Nephron (organoid): ENCODE data around the gene PLCL2.

Experiments used
- H3K27ac Mint-ChIP-seq, 3 experiments: 2 replicates each; pipeline ENCODE4 v1.8.0; 2020; ENCODE audit warnings: mixed read lengths in 3 of 3, mild to moderate bottlenecking in 2 of 3, moderate library complexity in 1 of 3
- H3K27me3 Mint-ChIP-seq: 2 replicates; pipeline ENCODE4 v1.8.0; 2021; ENCODE audit warnings: low read depth, mild to moderate bottlenecking, moderate library complexity, mixed read lengths
- H3K36me3 Mint-ChIP-seq: 2 replicates; pipeline ENCODE4 v1.8.0; 2020; ENCODE audit warnings: low read depth, mixed read lengths
- H3K4me1 Mint-ChIP-seq: 2 replicates; pipeline ENCODE4 v1.8.0; 2020; ENCODE audit warnings: mixed read lengths
- H3K4me3 Mint-ChIP-seq, 3 experiments: 2 replicates each; pipeline ENCODE4 v1.8.0; 2020; ENCODE audit warnings: mild to moderate bottlenecking in 3 of 3, mixed read lengths in 3 of 3, moderate library complexity in 2 of 3
- H3K9me3 Mint-ChIP-seq: 2 replicates; pipeline ENCODE4 v1.8.0; 2020; ENCODE audit warnings: mixed read lengths
- CTCF ChIP-seq, 3 experiments: fragments of 200-600 bp; sonication (generic); IDR thresholded peaks; one replicate each; pipeline ENCODE4 v1.5.0; 2021; ENCODE audit warnings: antibody characterized with exemption in 3 of 3; ENCODE audit not compliant: unreplicated experiment in 3 of 3

Gene PLCL2

GRCh38 chr3:16844791-16845190, 40.0 kb upstream of the PLCL2 start:
- H3K27me3 Mint-ChIP-seq: no peaks in the 10 kb centered on the region
- TF ChIP-seq CTCF (IDR thresholded peaks at IDR 0.05; ENCODE audit: unreplicated experiment in 3 of 3): no peak
- H3K36me3 Mint-ChIP-seq: no peaks in the 10 kb centered on the region
- peak overlapping the region in 1 of 3 experiments; percentile 25 for H3K27ac Mint-ChIP-seq
- H3K4me1 Mint-ChIP-seq: peaks cover 26% of the 10 kb centered on the region
- no peak overlapping the region for H3K4me3 Mint-ChIP-seq
- no peaks in the 10 kb centered on the region for H3K9me3 Mint-ChIP-seq

GRCh38 chr3:16846373-16847080, 38.2 kb upstream of the PLCL2 start:
- no peak overlapping the region for H3K4me3 Mint-ChIP-seq
- no peaks in the 10 kb centered on the region for H3K36me3 Mint-ChIP-seq
- H3K27me3 Mint-ChIP-seq: no peaks in the 10 kb centered on the region
- no peak for TF ChIP-seq CTCF (IDR thresholded peaks at IDR 0.05; ENCODE audit: unreplicated experiment in 3 of 3)
- H3K9me3 Mint-ChIP-seq: no peaks in the 10 kb centered on the region
- no peak overlapping the region for H3K27ac Mint-ChIP-seq
- H3K4me1 Mint-ChIP-seq: peaks cover 26% of the 10 kb centered on the region

- no peak for TF ChIP-seq CTCF (IDR thresholded peaks at IDR 0.05; ENCODE audit: unreplicated experiment in 3 of 3)
- no peaks in the 10 kb centered on the region for H3K9me3 Mint-ChIP-seq
- H3K27ac Mint-ChIP-seq: no peak overlapping the region
- no peaks in the 10 kb centered on the region for H3K27me3 Mint-ChIP-seq
- H3K4me1 Mint-ChIP-seq: peaks cover 13% of the 10 kb centered on the region
- H3K4me3 Mint-ChIP-seq: no peak overlapping the region
- no peaks in the 10 kb centered on the region for H3K36me3 Mint-ChIP-seq
Observed at GRCh38 chr3:16848007-16848406, 36.7 kb upstream of the PLCL2 start.

GRCh38 chr3:16849229-16849628, 35.5 kb upstream of the PLCL2 start:
- Mint-ChIP-seq H3K9me3 (no peaks in the 10 kb centered on the region), H3K27ac (no peak overlapping the region), H3K4me3 (peak overlapping the region; percentile 19 to 40 (median 37)), H3K27me3 (no peaks in the 10 kb centered on the region), H3K4me1 (peaks cover 13% of the 10 kb centered on the region), H3K36me3 (no peaks in the 10 kb centered on the region)
- no peak for TF ChIP-seq CTCF (IDR thresholded peaks at IDR 0.05; ENCODE audit: unreplicated experiment in 3 of 3)

GRCh38 chr3:16849795-16850194, 35.0 kb upstream of the PLCL2 start:
- H3K27ac Mint-ChIP-seq: no peak overlapping the region
- H3K27me3 Mint-ChIP-seq: no peaks in the 10 kb centered on the region
- no peak for TF ChIP-seq CTCF (IDR thresholded peaks at IDR 0.05; ENCODE audit: unreplicated experiment in 3 of 3)
- H3K4me3 Mint-ChIP-seq: peak overlapping the region in 2 of 3 experiments; percentile 37 to 40
- no peaks in the 10 kb centered on the region for H3K36me3 Mint-ChIP-seq
- H3K4me1 Mint-ChIP-seq: peaks cover 13% of the 10 kb centered on the region
- H3K9me3 Mint-ChIP-seq: no peaks in the 10 kb centered on the region

GRCh38 chr3:16855497-16855896, 29.3 kb upstream of the PLCL2 start:
- no peak overlapping the region for H3K4me3 Mint-ChIP-seq
- H3K9me3 Mint-ChIP-seq: no peaks in the 10 kb centered on the region
- peaks cover under 1% of the 10 kb centered on the region for H3K4me1 Mint-ChIP-seq
- TF ChIP-seq CTCF (IDR thresholded peaks at IDR 0.05; ENCODE audit: unreplicated experiment in 3 of 3): no peak
- no peak overlapping the region for H3K27ac Mint-ChIP-seq
- H3K36me3 Mint-ChIP-seq: no peaks in the 10 kb centered on the region
- no peaks in the 10 kb centered on the region for H3K27me3 Mint-ChIP-seq
